GM23338 (cell line): ENCODE results near the gene FILIP1L. TPM values are rescaled to one million over a fixed set of nuclear protein-coding genes. Genes with fewer than 3 reads are reported as not detected.
A peak's percentile ranks its signal among the peaks of the same experiment; 100 is the strongest.

Experiments used
- ATAC-seq: fragments of 200-7000 bp; cut with Tn5 transposase; 3 replicates; pipeline ENCODE4 v1.9.1; 2020
- DNase-seq: peaks from one replicate; pipeline ENCODE4 v3.0.0-alpha.2; 2015; ENCODE audit warnings: low spot score
- H2AFZ ChIP-seq: fragments of 200-600 bp; sonication (generic); 2 replicates; pipeline ENCODE4 v1.8.0; 2016; ENCODE audit warnings: antibody characterized with exemption, mild to moderate bottlenecking, moderate library complexity
- H3F3A ChIP-seq: fragments of 200-600 bp; sonication (generic); replicated peaks from 2 replicates; pipeline ENCODE4 v1.8.0; 2017; ENCODE audit warnings: antibody characterized with exemption, mixed run types, low read depth
- H3K27ac ChIP-seq: fragments of 200-600 bp; sonication (generic); 2 replicates; pipeline ENCODE4 v1.6.1; 2016; ENCODE audit warnings: low read depth
- H3K27me3 ChIP-seq: fragments of 200-600 bp; sonication (generic); 2 replicates; pipeline ENCODE4 v1.8.0; 2016; ENCODE audit warnings: mild to moderate bottlenecking, mixed run types, moderate library complexity; ENCODE audit not compliant: insufficient read depth
- H3K36me3 ChIP-seq: fragments of 200-600 bp; sonication (generic); 2 replicates; pipeline ENCODE4 v1.8.0; 2016; ENCODE audit warnings: mild to moderate bottlenecking; ENCODE audit not compliant: insufficient read depth
- H3K4me1 ChIP-seq: fragments of 200-600 bp; sonication (generic); 2 replicates; pipeline ENCODE4 v1.8.0; 2016; ENCODE audit warnings: mild to moderate bottlenecking, moderate library complexity; ENCODE audit not compliant: insufficient read depth
- H3K4me2 ChIP-seq: fragments of 200-600 bp; sonication (generic); 2 replicates; pipeline ENCODE4 v1.7.1; 2017; ENCODE audit warnings: mixed run types
- H3K4me3 ChIP-seq: fragments of 200-600 bp; sonication (generic); 2 replicates; pipeline ENCODE4 v1.6.1; 2016; ENCODE audit warnings: mixed run types
- H3K79me2 ChIP-seq: fragments of 200-600 bp; sonication (generic); replicated peaks from 2 replicates; pipeline ENCODE4 v1.8.0; 2017; ENCODE audit warnings: mild to moderate bottlenecking; ENCODE audit not compliant: insufficient read depth
- H3K9me2 ChIP-seq: fragments of 200-600 bp; sonication (generic); 2 replicates; pipeline ENCODE4 v1.8.0; 2017; ENCODE audit not compliant: insufficient read depth
- H4K20me1 ChIP-seq: fragments of 200-600 bp; sonication (generic); replicated peaks from 2 replicates; pipeline ENCODE4 v1.8.0; 2017; ENCODE audit warnings: mild to moderate bottlenecking; ENCODE audit not compliant: insufficient read depth
- H3K27ac Mint-ChIP-seq: 2 replicates; pipeline ENCODE4 v1.8.0; 2020; ENCODE audit warnings: inconsistent platforms, mild to moderate bottlenecking, moderate library complexity, mixed read lengths
- H3K27me3 Mint-ChIP-seq: 3 replicates; pipeline ENCODE4 v1.8.0; 2022; ENCODE audit warnings: low read depth, mild to moderate bottlenecking, moderate library complexity, mixed read lengths, inconsistent platforms; ENCODE audit not compliant: insufficient read depth, poor library complexity
- H3K36me3 Mint-ChIP-seq: 3 replicates; pipeline ENCODE4 v1.8.0; 2021; ENCODE audit warnings: low read depth, mild to moderate bottlenecking, inconsistent platforms, moderate library complexity, mixed read lengths
- H3K4me1 Mint-ChIP-seq: 3 replicates; pipeline ENCODE4 v1.8.0; 2020; ENCODE audit warnings: mild to moderate bottlenecking, inconsistent platforms, mixed read lengths
- H3K4me3 Mint-ChIP-seq: 3 replicates; pipeline ENCODE4 v1.8.0; 2021; ENCODE audit warnings: moderate library complexity, mild to moderate bottlenecking, inconsistent platforms, mixed read lengths
- H3K9me3 Mint-ChIP-seq: 3 replicates; pipeline ENCODE4 v1.8.0; 2020; ENCODE audit warnings: moderate library complexity, mild to moderate bottlenecking, inconsistent platforms, mixed read lengths
- CREB1 ChIP-seq: fragments of 250-450 bp; sonication (Bioruptor Pico); IDR thresholded peaks from 2 replicates; pipeline ENCODE4 v1.5.0; 2020; ENCODE audit warnings: low read depth, mild to moderate bottlenecking, moderate library complexity
- CTCF ChIP-seq, 2 experiments: fragments of 200-600 bp in 1 of 2; sonication (generic) in 1 of 2; conservative IDR thresholded peaks; 2 replicates each; pipeline versions ENCODE4 v1.5.1 to v1.6.1; 2016 to 2017; ENCODE audit warnings: antibody characterized with exemption in 2 of 2, low read depth in 2 of 2, mild to moderate bottlenecking in 2 of 2, moderate library complexity in 1 of 2
- ETS1 ChIP-seq: IDR thresholded peaks from 2 replicates; pipeline ENCODE4 v1.6.1; 2016; ENCODE audit warnings: antibody characterized with exemption
- EZH2phosphoT487 ChIP-seq: fragments of 200-600 bp; sonication (generic); IDR thresholded peaks from one replicate; pipeline ENCODE4 v1.8.1; 2018; ENCODE audit warnings: antibody characterized with exemption; ENCODE audit not compliant: unreplicated experiment
- JUNB ChIP-seq: IDR thresholded peaks from one replicate; pipeline ENCODE4 v1.6.1; 2016; ENCODE audit warnings: antibody characterized with exemption; ENCODE audit not compliant: unreplicated experiment
- NANOG ChIP-seq: IDR thresholded peaks from 2 replicates; pipeline ENCODE4 v1.6.1; 2016; ENCODE audit warnings: antibody characterized with exemption, borderline replicate concordance
- POLR2AphosphoS5 ChIP-seq: IDR thresholded peaks from 2 replicates; pipeline ENCODE4 v1.6.1; 2016; ENCODE audit warnings: antibody characterized with exemption, low read depth
- REST ChIP-seq: IDR thresholded peaks from one replicate; pipeline ENCODE4 v1.6.1; 2018; ENCODE audit warnings: antibody characterized with exemption; ENCODE audit not compliant: unreplicated experiment
- STAT1 ChIP-seq: IDR thresholded peaks from one replicate; pipeline ENCODE4 v1.6.1; 2016; ENCODE audit warnings: antibody characterized with exemption; ENCODE audit not compliant: unreplicated experiment
- ZNF114 ChIP-seq: fragments of 250-450 bp; sonication (Bioruptor Pico); IDR thresholded peaks from 2 replicates; pipeline ENCODE4 v1.5.0; 2020; ENCODE audit warnings: mild to moderate bottlenecking, moderate library complexity
- ZNF331 ChIP-seq: fragments of 250-450 bp; sonication (Bioruptor Pico); IDR thresholded peaks from 2 replicates; pipeline ENCODE4 v1.5.0; 2020; ENCODE audit warnings: low read depth, mild to moderate bottlenecking, moderate library complexity
- polyA plus RNA-seq: library from polyadenylated mRNA; unstranded; fragments of >200 nt; fragmentation: Nextera tagmentation; extraction: Ambion mirVana; gene quantifications from 2 replicates; pipeline ENCODE4 v1.2.1, GENCODE V29; 2016
- total RNA-seq: library from RNA; depleted of rRNA; stranded (reverse); fragments of >200 nt; shearing (Covaris generic); gene quantifications from 2 replicates; pipeline ENCODE4 v1.2.3, GENCODE V29; 2014

Gene FILIP1L
- total and polyA plus RNA-seq, 2 experiments from 2014 or later = 1.6 TPM; not detected in 1

- DNase-seq (no peak), ATAC-seq (no peak)
- Histone ChIP-seq H3K27ac (no peak overlapping the region), H3K36me3 (no peaks in the 10 kb centered on the region), H3K27me3 (no peaks in the 10 kb centered on the region), H3K79me2 (no peaks in the 10 kb centered on the region), H3K4me2 (no peak overlapping the region), H4K20me1 (no peaks in the 10 kb centered on the region), H2AFZ (no peak overlapping the region), H3F3A (no peaks in the 10 kb centered on the region), H3K4me3 (no peak overlapping the region), H3K9me2 (no peaks in the 10 kb centered on the region), H3K4me1 (0 out of 2 replicates have a peak, but pooled peaks cover 7% of the 10 kb centered on the region)
- H3K36me3 Mint-ChIP-seq = no peaks in the 10 kb centered on the region; the same call in 2 of the 3 replicates
- H3K4me3 Mint-ChIP-seq = no peak overlapping the region
- H3K27ac Mint-ChIP-seq = peak overlapping the region; percentile 77
- TF ChIP-seq STAT1 = no peak
- TF ChIP-seq CREB1 (CRISPR knock-in tag) = no peak
- TF ChIP-seq NANOG = no peak
- no peak for TF ChIP-seq JUNB
- TF ChIP-seq ZNF114 = no peak
- TF ChIP-seq ZNF331 (CRISPR knock-in tag) = no peak
- peaks cover 34% of the 10 kb centered on the region; the same call in 2 of the 3 replicates for H3K4me1 Mint-ChIP-seq
- H3K9me3 Mint-ChIP-seq = no peaks in the 10 kb centered on the region
- H3K27me3 Mint-ChIP-seq = no peaks in the 10 kb centered on the region
Observed at GRCh38 chr3:100104817-100105413, 9.4 kb downstream of the FILIP1L start.

GRCh38 chr3:100104442-100104798, 9.9 kb downstream of the FILIP1L start:
- no peaks in the 10 kb centered on the region; the same call in 2 of the 3 replicates for H3K36me3 Mint-ChIP-seq
- Histone ChIP-seq H2AFZ (no peak overlapping the region), H3K9me2 (no peaks in the 10 kb centered on the region), H3K27me3 (no peaks in the 10 kb centered on the region), H3K79me2 (no peaks in the 10 kb centered on the region), H3K4me1 (0 out of 2 replicates have a peak, but pooled peaks cover 7% of the 10 kb centered on the region), H3K36me3 (no peaks in the 10 kb centered on the region), H4K20me1 (no peaks in the 10 kb centered on the region), H3F3A (no peaks in the 10 kb centered on the region), H3K4me2 (no peak overlapping the region), H3K27ac (no peak overlapping the region), H3K4me3 (no peak overlapping the region)
- H3K9me3 Mint-ChIP-seq = no peaks in the 10 kb centered on the region
- H3K27ac Mint-ChIP-seq = peak overlapping the region; percentile 11; the same call in 1 of the 2 replicates
- peaks cover 1% of the 10 kb centered on the region for H3K27me3 Mint-ChIP-seq
- peaks cover 34% of the 10 kb centered on the region; the same call in 2 of the 3 replicates for H3K4me1 Mint-ChIP-seq
- DNase-seq (no peak), ATAC-seq (no peak)
- no peak overlapping the region for H3K4me3 Mint-ChIP-seq
- TF ChIP-seq ZNF114 (no peak), CREB1 (CRISPR knock-in tag) (no peak), REST (no peak), POLR2AphosphoS5 (no peak), STAT1 (no peak), ZNF331 (CRISPR knock-in tag) (no peak), ETS1 (no peak), JUNB (no peak), CTCF (conservative IDR thresholded peaks at IDR 0.05; ENCODE audit: low read depth in 2 of 2) (no peak), EZH2phosphoT487 (no peak)
